DOHH2 (cell line): ENCODE measurements around the gene IRF1.

Source experiments
- CTCF ChIP-seq: fragments of 200-600 bp; sonication (generic); IDR thresholded peaks from one replicate; pipeline ENCODE4 v1.5.1; 2014; ENCODE audit warnings: antibody characterized with exemption, mild to moderate bottlenecking, low read depth, low read length; ENCODE audit not compliant: poor library complexity, severe bottlenecking
- EZH2phosphoT487 ChIP-seq: fragments of 200-600 bp; sonication (generic); IDR thresholded peaks from 2 replicates; pipeline ENCODE4 v1.6.1; 2017; ENCODE audit warnings: borderline replicate concordance, mild to moderate bottlenecking, antibody characterized with exemption, low read length, moderate library complexity, mixed read lengths

DNA sequence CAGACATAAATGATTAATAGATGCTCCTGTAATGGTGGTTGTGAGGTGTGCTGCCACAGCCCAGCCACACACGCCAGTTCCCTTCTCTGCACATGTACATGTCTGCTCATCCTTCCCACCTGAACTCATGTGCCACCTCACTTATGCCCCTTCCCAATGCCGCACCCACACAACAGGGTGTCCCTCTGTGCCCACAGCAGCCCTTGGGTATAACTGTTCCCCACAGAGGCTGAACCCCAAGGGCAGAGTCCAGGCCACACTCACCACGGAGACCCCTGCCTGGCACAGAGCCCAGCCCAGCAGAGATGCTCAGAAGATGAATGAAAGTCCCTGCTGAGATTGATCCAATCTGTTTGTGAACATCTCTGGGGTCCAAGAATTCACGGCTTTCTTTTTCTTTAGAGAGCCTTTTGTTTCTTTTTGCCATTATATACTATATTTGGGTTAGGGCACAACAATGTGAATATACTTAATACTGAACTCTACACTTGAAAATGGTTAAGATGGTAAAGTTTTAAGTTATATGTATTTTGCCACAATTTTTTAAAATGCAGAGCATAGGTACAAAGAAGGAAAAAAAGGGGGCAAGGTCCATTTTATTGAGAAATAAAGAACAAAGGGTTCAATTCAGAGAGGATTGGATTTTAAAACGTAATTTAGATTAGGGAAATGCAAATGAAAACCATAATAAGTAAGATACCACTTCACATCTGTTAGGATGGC lies 29.6 kb downstream of the IRF1 start:
- TF ChIP-seq CTCF (no peak), EZH2phosphoT487 (no peak)
